Mesothelial cell of epicardium (in vitro differentiated cells): ENCODE measurements around the gene ZNRD2. TPM values are rescaled to one million over a fixed set of nuclear protein-coding genes. Genes with fewer than 3 reads are reported as not detected.
A peak's percentile ranks its signal among the peaks of the same experiment; 100 is the strongest.

ENCODE experiments used
- DNase-seq, 2 experiments: peaks; one replicate each; pipeline ENCODE4 v3.0.0; 2021; ENCODE audit warnings: low spot score in 2 of 2; ENCODE audit not compliant: unreplicated experiment in 2 of 2
- H3K27ac Mint-ChIP-seq: 2 replicates; pipeline ENCODE4 v1.8.0; 2021; ENCODE audit warnings: mixed read lengths
- H3K27me3 Mint-ChIP-seq: 2 replicates; pipeline ENCODE4 v1.8.0; 2021; ENCODE audit warnings: low read depth, mixed read lengths
- H3K36me3 Mint-ChIP-seq: 2 replicates; pipeline ENCODE4 v1.8.0; 2021; ENCODE audit warnings: mixed read lengths
- H3K4me1 Mint-ChIP-seq: 2 replicates; pipeline ENCODE4 v1.8.0; 2021; ENCODE audit warnings: mixed read lengths
- H3K4me3 Mint-ChIP-seq: 2 replicates; pipeline ENCODE4 v1.8.0; 2021; ENCODE audit warnings: mild to moderate bottlenecking, moderate library complexity, mixed read lengths
- H3K9me3 Mint-ChIP-seq: 2 replicates; pipeline ENCODE4 v1.8.0; 2021; ENCODE audit warnings: mixed read lengths
- CTCF ChIP-seq: fragments of 200-600 bp; sonication (generic); IDR thresholded peaks from one replicate; pipeline ENCODE4 v1.5.0; 2021; ENCODE audit warnings: antibody characterized with exemption; ENCODE audit not compliant: unreplicated experiment
- total RNA-seq: library from RNA; stranded (reverse); gene quantifications from 3 replicates; pipeline ENCODE4 v1.2.1, GENCODE V29; 2021

ZNRD2 gene
- total RNA-seq, 1 donor from 2014 or later = 27.4 TPM

- Mint-ChIP-seq H3K36me3 (no peaks in the 10 kb centered on the region), H3K4me3 (peak overlapping the region; percentile 74), H3K27me3 (peaks cover 9% of the 10 kb centered on the region), H3K4me1 (peaks cover 55% of the 10 kb centered on the region), H3K27ac (peak overlapping the region; percentile 83), H3K9me3 (no peaks in the 10 kb centered on the region)
- peak; percentile 98 for TF ChIP-seq CTCF
- peak; percentile 80 to 86 for DNase-seq
Measured at GRCh38 chr11:65574109-65574810, 4.0 kb downstream of the ZNRD2 start.

GRCh38 chr11:65574811-65575567 is 4.7 kb downstream of the ZNRD2 start:
- H3K36me3 Mint-ChIP-seq = peaks cover 3% of the 10 kb centered on the region
- no peaks in the 10 kb centered on the region for H3K9me3 Mint-ChIP-seq
- H3K27ac Mint-ChIP-seq = peak overlapping the region; percentile 83
- peaks cover 9% of the 10 kb centered on the region for H3K27me3 Mint-ChIP-seq
- peaks cover 49% of the 10 kb centered on the region for H3K4me1 Mint-ChIP-seq
- peak overlapping the region; percentile 69 for H3K4me3 Mint-ChIP-seq
- no peak for DNase-seq
- TF ChIP-seq CTCF = no peak

GRCh38 chr11:65575568-65576231 is 5.4 kb downstream of the ZNRD2 start, which contains the start of gene EHBP1L1:
TSS of gene EHBP1L1 (plus strand) at chr11:65576053. CDS start at chr11:65576303, 250 bp downstream.
- Mint-ChIP-seq H3K27ac (peak within 1 kb of the TSS; percentile 83), H3K9me3 (no peaks in the 10 kb centered on the region), H3K4me3 (peak within 1 kb of the TSS; percentile 69), H3K27me3 (peaks cover 9% of the 10 kb centered on the region), H3K4me1 (peaks cover 46% of the 10 kb centered on the region), H3K36me3 (peaks cover 3% of the 10 kb centered on the region)
- DNase-seq = no peak
- no peak for TF ChIP-seq CTCF

- Mint-ChIP-seq H3K27me3 (peaks cover 9% of the 10 kb centered on the region), H3K36me3 (peaks cover 3% of the 10 kb centered on the region), H3K4me1 (peaks cover 41% of the 10 kb centered on the region), H3K9me3 (no peaks in the 10 kb centered on the region), H3K4me3 (peak overlapping the region; percentile 66), H3K27ac (peak overlapping the region; percentile 25)
- TF ChIP-seq CTCF = no peak
- no peak for DNase-seq
Measured at GRCh38 chr11:65576232-65576866, 6.1 kb downstream of the ZNRD2 start.
